Breast epithelium (tissue), 4 donors: Measurements from ENCODE around the gene NCK2. TPM values are rescaled to one million over a fixed set of nuclear protein-coding genes. Genes with fewer than 3 reads are reported as not detected.

Experiments
- DNase-seq, 2 donors: peaks; one replicate each; pipeline ENCODE4 v3.0.0-alpha.2; 2019; ENCODE audit warnings: low spot score in 2 of 2
- H3K27ac ChIP-seq, 2 donors: fragments of 200-600 bp; sonication (generic) in 1 of 2; one replicate each; pipeline ENCODE4 v1.5.1; 2016 to 2019; ENCODE audit warnings: mild to moderate bottlenecking in 1 of 2
- H3K27me3 ChIP-seq, 2 donors: fragments of 200-600 bp; sonication (generic) in 1 of 2; one replicate each; pipeline versions ENCODE4 v1.5.1 to v1.6.0; 2017 to 2019; ENCODE audit warnings: control low read depth in 1 of 2, mild to moderate bottlenecking in 1 of 2
- H3K36me3 ChIP-seq: fragments of 200-600 bp; one replicate; pipeline ENCODE4 v1.5.1; 2019
- H3K4me1 ChIP-seq, 2 donors: fragments of 200-600 bp; sonication (generic); one replicate each; pipeline ENCODE4 v1.5.1; 2016 to 2019; ENCODE audit warnings: control low read depth in 1 of 2
- H3K4me3 ChIP-seq, 3 donors: fragments of 200-600 bp; sonication (generic); 1 replicate in 2 of 3; 2 replicates in 1 of 3; pipeline ENCODE4 v1.5.1; 2016 to 2019; ENCODE audit warnings: mild to moderate bottlenecking in 3 of 3, moderate library complexity in 2 of 3
- H3K9me3 ChIP-seq, 2 donors: fragments of 200-600 bp; sonication (generic) in 1 of 2; one replicate each; pipeline ENCODE4 v1.5.1; 2016 to 2019; ENCODE audit warnings: control low read depth in 1 of 2
- CTCF ChIP-seq, 3 donors: fragments of 450-650 bp; IDR thresholded peaks; one replicate each; pipeline ENCODE4 v1.5.1; 2016 to 2017; ENCODE audit warnings: antibody characterized with exemption in 3 of 3, mild to moderate bottlenecking in 3 of 3, moderate library complexity in 3 of 3
- POLR2A ChIP-seq: fragments of 450-650 bp; IDR thresholded peaks from one replicate; pipeline ENCODE4 v1.6.1; 2016; ENCODE audit warnings: antibody characterized with exemption, mild to moderate bottlenecking, moderate library complexity
- POLR2AphosphoS5 ChIP-seq, 3 donors: sonication (generic); formaldehyde crosslinking; IDR thresholded peaks; one replicate each; pipeline ENCODE4 v1.6.1; 2017; ENCODE audit warnings: antibody characterized with exemption in 3 of 3
- intact Hi-C: fragments of 100-400 bp; cut with DNase I; formaldehyde crosslinking; loops from one replicate; pipeline ENCODE4 v1.15.1; 2023; ENCODE audit warnings: low total_unique reads
- total RNA-seq, 3 donors: library from RNA; depleted of rRNA; stranded (reverse); fragments of >200 nt; gene quantifications; one replicate each; pipeline ENCODE4 v1.1.0, GENCODE V29; 2016

NCK2 gene
- total RNA-seq, 3 donors from 2014 or later, result 42.0 to 54.3 (median 46.9) TPM

GRCh38 chr2:105813405-105813804, 68.7 kb downstream of the NCK2 start:
- peaks cover 0 to 14% of the 10 kb centered on the region in 2 donors for H3K4me1 ChIP-seq

GRCh38 chr2:105814291-105814940, 69.7 kb downstream of the NCK2 start:
- no peaks in the 10 kb centered on the region for H3K36me3 ChIP-seq
- no peak overlapping the region for H3K27ac ChIP-seq
- no peaks in the 10 kb centered on the region for H3K9me3 ChIP-seq
- intact Hi-C loops, result no loop called here
- no peak for DNase-seq
- peaks cover 0 to 14% of the 10 kb centered on the region in 2 donors for H3K4me1 ChIP-seq
- TF ChIP-seq POLR2A (no peak), POLR2AphosphoS5 (IDR thresholded peaks at IDR 0.05) (no peak), CTCF (IDR thresholded peaks at IDR 0.05) (no peak)
- H3K27me3 ChIP-seq, result no peaks in the 10 kb centered on the region
- no peak overlapping the region for H3K4me3 ChIP-seq

More at GRCh38 chr2:105813405-105813804, 68.7 kb downstream of the NCK2 start:
- Histone ChIP-seq H3K36me3 (no peaks in the 10 kb centered on the region), H3K9me3 (no peaks in the 10 kb centered on the region), H3K4me3 (no peak overlapping the region), H3K27me3 (no peaks in the 10 kb centered on the region), H3K27ac (no peak overlapping the region)
- no peak for TF ChIP-seq POLR2AphosphoS5 (IDR thresholded peaks at IDR 0.05)
- TF ChIP-seq CTCF (IDR thresholded peaks at IDR 0.05), result no peak
- TF ChIP-seq POLR2A, result no peak
- no peak for DNase-seq
- intact Hi-C loops, result no loop called here

DNA sequence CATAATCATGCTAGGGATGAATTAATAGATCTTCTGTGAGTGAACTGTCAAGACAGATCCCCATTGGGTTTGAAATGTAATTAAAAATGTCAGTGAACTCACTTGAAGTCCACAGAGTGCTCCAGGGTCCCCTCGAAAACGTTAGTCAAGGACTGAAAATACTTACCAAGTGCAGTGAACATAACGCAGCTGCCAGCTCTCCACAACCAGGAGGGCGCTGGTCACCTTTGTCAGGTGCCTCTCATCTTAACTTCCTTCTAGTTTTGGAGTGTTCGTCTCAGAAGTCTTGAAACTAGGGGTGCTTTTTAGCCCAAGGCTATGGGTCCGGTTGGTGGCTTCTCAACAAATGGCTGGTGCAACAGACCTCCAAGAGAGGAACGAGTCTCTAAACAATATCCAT, 70.7 kb downstream of the NCK2 start:
- Histone ChIP-seq H3K27ac (no peak overlapping the region), H3K9me3 (no peaks in the 10 kb centered on the region), H3K4me1 (peaks cover 0 to 14% of the 10 kb centered on the region in 2 donors), H3K27me3 (no peaks in the 10 kb centered on the region), H3K4me3 (no peak overlapping the region), H3K36me3 (no peaks in the 10 kb centered on the region)
- DNase-seq, result no peak
- intact Hi-C loops, result no loop called here
- TF ChIP-seq CTCF (IDR thresholded peaks at IDR 0.05) (no peak), POLR2A (no peak), POLR2AphosphoS5 (IDR thresholded peaks at IDR 0.05) (no peak)

DNA sequence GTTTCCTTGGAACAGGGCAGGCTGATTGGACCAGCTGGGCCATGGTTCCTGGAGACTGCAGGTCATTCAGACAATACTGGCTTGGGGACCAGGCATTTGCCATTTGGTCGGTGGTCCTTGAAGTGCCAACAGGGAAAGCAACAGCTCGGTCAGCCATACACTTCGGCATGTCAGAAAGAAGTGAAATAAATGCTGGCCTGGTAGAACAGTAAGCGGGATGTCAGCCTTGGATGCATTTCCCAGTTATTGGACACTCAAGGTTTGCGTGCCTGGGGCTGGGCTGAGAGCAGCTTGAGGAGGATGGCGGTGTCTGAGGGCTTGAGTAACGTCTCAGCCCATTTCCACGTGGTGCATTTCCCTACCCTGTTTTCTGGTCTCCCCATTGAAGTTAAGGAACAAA, 75.4 kb downstream of the NCK2 start:
- no peak for TF ChIP-seq POLR2AphosphoS5 (IDR thresholded peaks at IDR 0.05)
- no peak for TF ChIP-seq CTCF (IDR thresholded peaks at IDR 0.05)
- Histone ChIP-seq H3K4me1 (no peaks in the 10 kb centered on the region), H3K9me3 (no peaks in the 10 kb centered on the region), H3K27me3 (no peaks in the 10 kb centered on the region), H3K27ac (no peak overlapping the region), H3K4me3 (no peak overlapping the region), H3K36me3 (no peaks in the 10 kb centered on the region)
- intact Hi-C loops, result no loop called here
- no peak for DNase-seq

DNA sequence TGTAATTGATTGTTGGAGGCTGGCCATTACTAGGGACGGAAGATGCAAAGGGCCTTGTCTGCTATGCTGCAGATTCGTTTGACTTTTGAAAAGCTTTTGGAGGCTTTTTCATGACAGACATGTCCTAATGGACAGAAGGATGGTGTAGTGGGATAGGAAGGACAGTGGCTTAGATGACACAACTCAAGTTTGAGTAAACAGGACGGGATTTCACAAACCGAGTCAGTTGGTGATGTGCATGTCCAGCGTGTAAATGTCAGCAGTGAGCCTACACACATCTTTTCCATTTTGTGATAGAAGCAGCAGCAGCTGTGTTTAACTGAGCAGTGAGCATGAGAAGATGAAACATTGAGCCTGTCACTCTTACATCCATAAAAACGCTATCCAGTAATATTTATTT, 76.0 kb downstream of the NCK2 start:
- Histone ChIP-seq H3K9me3 (no peaks in the 10 kb centered on the region), H3K36me3 (no peaks in the 10 kb centered on the region), H3K4me1 (no peaks in the 10 kb centered on the region), H3K27me3 (no peaks in the 10 kb centered on the region), H3K4me3 (no peak overlapping the region), H3K27ac (no peak overlapping the region)
- intact Hi-C loops, result no loop called here
- DNase-seq, result no peak
- TF ChIP-seq CTCF (IDR thresholded peaks at IDR 0.05) (no peak), POLR2AphosphoS5 (IDR thresholded peaks at IDR 0.05) (no peak), POLR2A (no peak)
